HL-60 (cell line): ENCODE measurements around the gene MYOM3.

Experiments used
- CTCF ChIP-seq: IDR thresholded peaks from one replicate; pipeline ENCODE4 v1.5.1; 2011; ENCODE audit warnings: low read length, control low read depth, inconsistent platforms; ENCODE audit not compliant: insufficient read depth
- GABPA ChIP-seq: IDR thresholded peaks from 2 replicates; pipeline ENCODE4 v1.6.1; 2012; ENCODE audit warnings: low read depth
- POLR2AphosphoS5 ChIP-seq: IDR thresholded peaks from 2 replicates; pipeline ENCODE4 v1.6.1; 2012; ENCODE audit warnings: low read depth
- REST ChIP-seq: IDR thresholded peaks from 2 replicates; pipeline ENCODE4 v1.6.1; 2012; ENCODE audit warnings: low read depth; ENCODE audit not compliant: insufficient replicate concordance

GRCh38 chr1:24105368-24106160 is 6.4 kb downstream of the MYOM3 start:
- no peak for TF ChIP-seq GABPA
- no peak for TF ChIP-seq CTCF
- no peak for TF ChIP-seq POLR2AphosphoS5
- TF ChIP-seq REST, result no peak
